Kidney (tissue), 14 donors: ENCODE measurements around the gene KRT15. TPM values are rescaled to one million over a fixed set of nuclear protein-coding genes. Genes with fewer than 3 reads are reported as not detected.
A peak's percentile ranks its signal among the peaks of the same experiment; 100 is the strongest.

Source experiments
- DNase-seq, 5 donors: peaks; one replicate each; pipeline ENCODE4 v3.0.0-alpha.2; 2013 to 2020
- FAIRE-seq: peaks from 2 replicates; lab custom pipeline; 2012; peaks lifted over from hg19 to GRCh38; lab: Jason Lieb, UNC
- H3K27ac ChIP-seq, 2 donors: one replicate each; pipeline ENCODE4 v1.7.0; 2013; ENCODE audit warnings: low read depth in 2 of 2, low read length in 2 of 2, inconsistent platforms in 1 of 2
- H3K27me3 ChIP-seq: one replicate; pipeline ENCODE4 v1.7.1; 2013; ENCODE audit warnings: low read length, inconsistent platforms; ENCODE audit not compliant: control insufficient read depth, insufficient read depth
- H3K36me3 ChIP-seq, 3 donors: one replicate each; pipeline versions ENCODE4 v1.7.0 to v1.7.1; 2013; ENCODE audit warnings: low read length in 3 of 3, control low read depth in 1 of 3, inconsistent platforms in 1 of 3; ENCODE audit not compliant: insufficient read depth in 3 of 3, control insufficient read depth in 2 of 3
- H3K4me1 ChIP-seq, 3 donors: one replicate each; pipeline versions ENCODE4 v1.7.0 to v1.7.1; 2013; ENCODE audit warnings: low read length in 3 of 3, inconsistent platforms in 1 of 3, low read depth in 1 of 3; ENCODE audit not compliant: control insufficient read depth in 2 of 3, insufficient read depth in 2 of 3
- H3K4me3 ChIP-seq, 3 donors: one replicate each; pipeline versions ENCODE4 v1.7.0 to v1.8.1; 2013; ENCODE audit warnings: low read length in 3 of 3, control low read depth in 1 of 3, inconsistent platforms in 1 of 3
- H3K9ac ChIP-seq, 3 donors: one replicate each; pipeline versions ENCODE4 v1.7.0 to v1.7.1; 2013; ENCODE audit warnings: low read length in 3 of 3, control low read depth in 1 of 3, inconsistent platforms in 1 of 3
- H3K9me3 ChIP-seq, 3 donors: one replicate each; pipeline versions ENCODE4 v1.7.0 to v1.7.1; 2013; ENCODE audit warnings: low read length in 3 of 3, control low read depth in 1 of 3, inconsistent platforms in 1 of 3; ENCODE audit not compliant: control insufficient read depth in 2 of 3, insufficient read depth in 1 of 3
- intact Hi-C: fragments of 100-400 bp; cut with DNase I; formaldehyde crosslinking; loops from one replicate; pipeline ENCODE4 v1.11.1; 2022
- polyA plus RNA-seq: library from polyadenylated mRNA; stranded (reverse); fragments of 350-450 nt; fragmentation: Illumina TruSeq; extraction: RNeasy Lipid Tissue Mini Kit (QIAGEN cat#74804); gene quantifications from one replicate; pipeline ENCODE4 v1.2.3, GENCODE V29; 2014; ENCODE audit warnings: low read depth, low replicate concordance; ENCODE audit not compliant: insufficient read depth
- total RNA-seq: library from RNA; stranded (reverse); fragmentation: NEBNext Ultra II Directional; extraction: Animal tissue kit (Norgen Biotek cat#: 25700); gene quantifications from one replicate; pipeline ENCODE4 v1.2.1, GENCODE V29; 2021
- TF ChIP-seq, protein P1 (sequence below): IDR thresholded peaks from 3 replicates; pipeline ENCODE4 v1.5.1; 2012; ENCODE audit warnings: mild to moderate bottlenecking, moderate library complexity, borderline replicate concordance; ENCODE audit not compliant: insufficient read depth; ENCODE audit errors: extremely low read depth
- donor health status: control.
- donor health status: control.
- donor health status: control.
- donor health status: control.
- donor health status: control.
- donor health status: DM: yes; HTN: yes; CAD: no.
- donor health status: Normal renal cell carcinoma (clear cell type).

The KRT15 gene
- total and polyA plus RNA-seq, 2 donors from 2014 or later = 0.15 to 2.8 TPM

DNA sequence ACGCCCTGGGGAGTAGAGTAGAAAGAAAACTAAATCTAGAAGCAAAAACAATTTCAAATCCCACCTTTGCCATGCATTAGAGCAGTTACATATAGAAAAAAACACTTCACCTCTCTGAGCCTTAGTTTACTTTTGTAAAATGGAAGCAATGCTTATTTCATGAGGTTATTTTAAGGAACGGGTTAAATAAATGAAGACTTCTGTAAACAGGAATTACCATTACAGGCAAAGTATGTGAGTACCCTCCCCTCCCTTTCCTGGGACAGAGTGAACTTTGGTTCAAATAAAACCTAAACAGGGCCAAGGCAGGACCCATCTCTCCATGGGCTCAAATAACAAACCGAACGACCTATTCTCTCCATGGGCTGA lies 4.5 kb upstream of the KRT15 start:
- Histone ChIP-seq H3K4me3 (no peak overlapping the region), H3K9me3 (no peaks in the 10 kb centered on the region), H3K27ac (no peak overlapping the region), H3K36me3 (peaks cover 0 to 4% (median 0%) of the 10 kb centered on the region in 3 donors), H3K4me1 (peaks cover 0 to 3% (median 0%) of the 10 kb centered on the region in 3 donors), H3K27me3 (no peaks in the 10 kb centered on the region), H3K9ac (no peak overlapping the region)
- DNase-seq (no peak), FAIRE-seq (no peak)
- TF ChIP-seq, protein P1, sequence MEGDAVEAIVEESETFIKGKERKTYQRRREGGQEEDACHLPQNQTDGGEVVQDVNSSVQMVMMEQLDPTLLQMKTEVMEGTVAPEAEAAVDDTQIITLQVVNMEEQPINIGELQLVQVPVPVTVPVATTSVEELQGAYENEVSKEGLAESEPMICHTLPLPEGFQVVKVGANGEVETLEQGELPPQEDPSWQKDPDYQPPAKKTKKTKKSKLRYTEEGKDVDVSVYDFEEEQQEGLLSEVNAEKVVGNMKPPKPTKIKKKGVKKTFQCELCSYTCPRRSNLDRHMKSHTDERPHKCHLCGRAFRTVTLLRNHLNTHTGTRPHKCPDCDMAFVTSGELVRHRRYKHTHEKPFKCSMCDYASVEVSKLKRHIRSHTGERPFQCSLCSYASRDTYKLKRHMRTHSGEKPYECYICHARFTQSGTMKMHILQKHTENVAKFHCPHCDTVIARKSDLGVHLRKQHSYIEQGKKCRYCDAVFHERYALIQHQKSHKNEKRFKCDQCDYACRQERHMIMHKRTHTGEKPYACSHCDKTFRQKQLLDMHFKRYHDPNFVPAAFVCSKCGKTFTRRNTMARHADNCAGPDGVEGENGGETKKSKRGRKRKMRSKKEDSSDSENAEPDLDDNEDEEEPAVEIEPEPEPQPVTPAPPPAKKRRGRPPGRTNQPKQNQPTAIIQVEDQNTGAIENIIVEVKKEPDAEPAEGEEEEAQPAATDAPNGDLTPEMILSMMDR = no peak
- intact Hi-C loops = no loop called here

DNA sequence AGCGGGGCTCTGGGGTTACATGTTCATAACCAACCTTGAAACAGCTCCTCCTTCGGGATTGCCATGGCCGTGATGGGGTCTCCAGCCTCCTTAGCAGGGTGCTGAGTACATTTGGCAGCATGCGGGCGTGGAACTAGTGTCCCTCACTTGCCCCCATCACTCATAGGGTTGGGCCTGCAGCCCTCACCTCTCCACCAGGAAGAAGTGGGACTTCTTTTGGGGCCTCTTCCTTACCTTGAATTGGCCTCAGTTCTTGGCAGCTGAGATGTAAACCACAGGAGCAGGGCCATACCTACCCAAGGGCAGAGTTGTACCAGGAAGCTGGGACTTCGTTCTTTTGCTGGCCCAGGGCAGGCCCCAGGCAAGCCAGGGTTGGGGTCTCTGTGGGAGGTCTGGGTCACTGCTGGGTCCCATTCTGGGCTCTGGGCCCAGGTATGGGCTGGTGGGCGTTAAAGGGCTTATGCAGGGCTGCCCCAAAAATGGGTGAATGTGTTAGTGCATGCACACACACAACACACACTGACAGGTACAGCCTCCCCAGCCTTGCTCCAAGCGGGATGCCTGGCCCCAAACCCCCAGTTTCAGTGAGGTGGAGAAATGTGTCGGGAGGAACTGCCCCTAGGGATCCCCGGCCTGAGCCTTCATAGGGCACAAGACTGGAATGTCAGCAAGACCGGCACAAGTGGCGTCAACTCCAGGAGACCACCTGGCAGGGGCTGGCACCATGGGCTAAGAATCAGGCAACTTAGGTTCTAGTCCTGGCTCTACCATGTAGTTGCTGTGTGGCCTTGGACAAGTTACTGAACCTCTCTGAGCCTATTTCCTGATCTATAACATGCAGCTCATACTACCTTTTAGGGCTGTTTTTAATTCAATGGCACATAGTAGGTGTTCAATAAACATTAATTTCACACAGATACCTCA lies 3.9 kb upstream of the KRT15 start:
- Histone ChIP-seq H3K9ac (no peak overlapping the region), H3K27me3 (no peaks in the 10 kb centered on the region), H3K4me3 (no peak overlapping the region), H3K36me3 (peaks cover 0 to 4% (median 0%) of the 10 kb centered on the region in 3 donors), H3K27ac (no peak overlapping the region), H3K4me1 (peaks cover 0 to 3% (median 0%) of the 10 kb centered on the region in 3 donors), H3K9me3 (no peaks in the 10 kb centered on the region)
- TF ChIP-seq, protein P1 = no peak
- intact Hi-C loops = no loop called here
- FAIRE-seq (no peak), DNase-seq (no peak)

DNA sequence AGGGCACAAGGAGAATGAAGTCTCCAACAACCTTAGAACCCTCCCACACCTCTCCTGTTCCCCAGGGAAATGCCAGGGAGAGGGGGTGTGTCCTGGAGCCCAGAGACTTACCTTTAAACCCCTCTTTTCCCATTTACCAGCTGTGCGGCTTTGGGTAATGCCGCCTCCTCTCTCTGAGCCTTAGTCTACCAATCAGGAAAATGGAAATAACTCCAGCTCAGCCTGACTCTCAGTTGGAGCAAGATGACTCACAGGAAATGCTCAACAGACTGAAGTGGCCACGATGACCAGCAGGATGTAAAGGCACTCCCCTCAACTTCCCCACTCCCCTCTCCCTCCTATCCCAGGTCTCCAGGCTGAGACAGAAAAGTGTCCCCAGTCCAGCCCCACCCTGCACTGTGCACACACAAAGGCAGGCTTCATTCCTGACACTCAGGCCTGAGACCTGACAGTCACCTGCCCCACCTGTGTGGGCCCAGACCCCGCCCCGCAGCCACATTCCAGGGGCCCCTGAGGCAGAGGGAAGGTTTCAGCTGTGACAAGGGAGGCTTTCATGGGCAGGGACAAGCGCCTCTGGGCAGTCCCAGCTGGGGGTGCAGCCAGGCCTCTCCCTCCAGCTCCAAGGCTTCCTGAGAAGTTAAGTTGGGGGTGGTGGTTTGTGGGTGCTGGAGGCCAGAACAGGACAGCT lies 3.0 kb upstream of the KRT15 start:
- intact Hi-C loops = no loop called here
- Histone ChIP-seq H3K4me1 (peaks cover 0 to 3% (median 0%) of the 10 kb centered on the region in 3 donors), H3K27ac (no peak overlapping the region), H3K4me3 (no peak overlapping the region), H3K27me3 (no peaks in the 10 kb centered on the region), H3K9me3 (no peaks in the 10 kb centered on the region), H3K36me3 (peaks cover 0 to 4% (median 0%) of the 10 kb centered on the region in 3 donors), H3K9ac (no peak overlapping the region)
- DNase-seq (peak; percentile 49 to 86 (median 57)), FAIRE-seq (no peak)
- TF ChIP-seq, protein P1 = no peak
